Hepatocyte (in vitro differentiated cells): ENCODE data around the gene S100A5. TPM values are rescaled to one million over a fixed set of nuclear protein-coding genes. Genes with fewer than 3 reads are reported as not detected.

ENCODE experiments used
- DNase-seq: peaks from one replicate; pipeline ENCODE4 v3.0.0-alpha.2; 2016; ENCODE audit warnings: low spot score
- H2AFZ ChIP-seq: fragments of 200-600 bp; sonication (generic); 2 replicates; pipeline ENCODE4 v1.6.0; 2016; ENCODE audit warnings: antibody characterized with exemption, mild to moderate bottlenecking
- H3K27ac ChIP-seq: fragments of 200-600 bp; sonication (generic); 2 replicates; pipeline ENCODE4 v1.5.1; 2016; ENCODE audit warnings: mild to moderate bottlenecking
- H3K27me3 ChIP-seq: fragments of 200-600 bp; sonication (generic); 2 replicates; pipeline ENCODE4 v1.6.1; 2016
- H3K36me3 ChIP-seq: fragments of 200-600 bp; sonication (generic); replicated peaks from 2 replicates; pipeline ENCODE4 v1.5.1; 2016; ENCODE audit warnings: low read depth; ENCODE audit not compliant: insufficient read depth
- H3K4me1 ChIP-seq: fragments of 200-600 bp; sonication (generic); 2 replicates; pipeline ENCODE4 v1.5.1; 2016; ENCODE audit warnings: mild to moderate bottlenecking, moderate library complexity; ENCODE audit not compliant: insufficient read depth
- H3K4me2 ChIP-seq: fragments of 200-600 bp; sonication (generic); 2 replicates; pipeline ENCODE4 v1.6.0; 2016
- H3K4me3 ChIP-seq: fragments of 200-600 bp; sonication (generic); 2 replicates; pipeline ENCODE4 v1.5.1; 2016; ENCODE audit warnings: mild to moderate bottlenecking
- H3K79me2 ChIP-seq: fragments of 200-600 bp; sonication (generic); 2 replicates; pipeline ENCODE4 v1.6.0; 2017; ENCODE audit warnings: mild to moderate bottlenecking
- H3K9me2 ChIP-seq: fragments of 200-600 bp; sonication (generic); replicated peaks from 2 replicates; pipeline ENCODE4 v1.6.0; 2017; ENCODE audit warnings: mild to moderate bottlenecking; ENCODE audit not compliant: insufficient read depth
- H3K9me3 ChIP-seq: fragments of 200-600 bp; sonication (generic); 2 replicates; pipeline ENCODE4 v1.5.1; 2016; ENCODE audit warnings: low read depth, mild to moderate bottlenecking
- H4K20me1 ChIP-seq: fragments of 200-600 bp; sonication (generic); 2 replicates; pipeline ENCODE4 v1.6.0; 2016; ENCODE audit warnings: mild to moderate bottlenecking; ENCODE audit not compliant: insufficient read depth, poor library complexity, severe bottlenecking
- EZH2 ChIP-seq: fragments of 200-600 bp; sonication (generic); IDR thresholded peaks from 2 replicates; pipeline ENCODE4 v1.6.1; 2016; ENCODE audit warnings: antibody characterized with exemption, mild to moderate bottlenecking, borderline replicate concordance
- EZH2phosphoT487 ChIP-seq: fragments of 200-600 bp; sonication (generic); IDR thresholded peaks from one replicate; pipeline ENCODE4 v1.6.1; 2018; ENCODE audit warnings: antibody characterized with exemption, mild to moderate bottlenecking, low read depth, moderate library complexity; ENCODE audit not compliant: unreplicated experiment, severe bottlenecking
- WGBS: methylation state at CpG from one replicate; pipeline ENCODE4 v1.1.6; 2016; ENCODE audit warnings: low lambda C conversion rate; ENCODE audit errors: missing lambda C conversion rate; 5-methylcytosine and 5-hydroxymethylcytosine counted together
- polyA plus RNA-seq: library from polyadenylated mRNA; unstranded; fragments of >200 nt; fragmentation: Nextera tagmentation; extraction: Ambion mirVana; gene quantifications from 2 replicates; pipeline ENCODE4 v1.2.1, GENCODE V29; 2016
- total RNA-seq: library from RNA; depleted of rRNA; stranded (reverse); fragments of >200 nt; gene quantifications from 2 replicates; pipeline ENCODE4 v1.2.3, GENCODE V29; 2014
- TF ChIP-seq, protein P1 (sequence below): fragments of 200-600 bp; sonication (generic); IDR thresholded peaks from 2 replicates; pipeline ENCODE4 v1.5.1; 2016; ENCODE audit warnings: antibody characterized with exemption, mild to moderate bottlenecking; ENCODE audit not compliant: poor library complexity

The S100A5 gene
- total and polyA plus RNA-seq, 2 experiments from 2014 or later, result 0.54 TPM; not detected in 1

DNA sequence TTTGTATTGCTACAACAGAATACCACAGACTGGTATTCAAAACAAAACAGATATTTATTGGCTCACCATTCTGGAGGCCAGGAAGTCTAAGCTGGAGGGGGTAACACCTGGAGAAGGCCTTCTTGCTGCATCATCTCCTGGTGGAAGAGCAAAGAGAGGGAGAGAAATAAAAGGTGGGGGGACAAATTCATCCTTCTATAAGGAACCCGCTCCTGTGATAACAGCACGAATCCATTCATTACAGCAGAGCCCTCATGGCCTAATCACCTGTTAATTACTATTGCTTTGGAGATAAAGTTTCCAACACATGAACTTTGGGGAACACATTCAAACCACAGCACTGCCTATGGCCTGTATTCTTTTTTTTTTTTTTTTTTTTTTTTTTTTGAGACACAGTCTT lies 19.5 kb upstream of the S100A5 start:
- no peak overlapping the region for H3K4me3 ChIP-seq
- no peak overlapping the region for H2AFZ ChIP-seq
- 97% methylated on average over 2 of the region's 2 CpGs for WGBS
- H3K36me3 ChIP-seq, result no peaks in the 10 kb centered on the region
- no peaks in the 10 kb centered on the region for H3K9me3 ChIP-seq
- no peak for DNase-seq
- TF ChIP-seq, protein P1, sequence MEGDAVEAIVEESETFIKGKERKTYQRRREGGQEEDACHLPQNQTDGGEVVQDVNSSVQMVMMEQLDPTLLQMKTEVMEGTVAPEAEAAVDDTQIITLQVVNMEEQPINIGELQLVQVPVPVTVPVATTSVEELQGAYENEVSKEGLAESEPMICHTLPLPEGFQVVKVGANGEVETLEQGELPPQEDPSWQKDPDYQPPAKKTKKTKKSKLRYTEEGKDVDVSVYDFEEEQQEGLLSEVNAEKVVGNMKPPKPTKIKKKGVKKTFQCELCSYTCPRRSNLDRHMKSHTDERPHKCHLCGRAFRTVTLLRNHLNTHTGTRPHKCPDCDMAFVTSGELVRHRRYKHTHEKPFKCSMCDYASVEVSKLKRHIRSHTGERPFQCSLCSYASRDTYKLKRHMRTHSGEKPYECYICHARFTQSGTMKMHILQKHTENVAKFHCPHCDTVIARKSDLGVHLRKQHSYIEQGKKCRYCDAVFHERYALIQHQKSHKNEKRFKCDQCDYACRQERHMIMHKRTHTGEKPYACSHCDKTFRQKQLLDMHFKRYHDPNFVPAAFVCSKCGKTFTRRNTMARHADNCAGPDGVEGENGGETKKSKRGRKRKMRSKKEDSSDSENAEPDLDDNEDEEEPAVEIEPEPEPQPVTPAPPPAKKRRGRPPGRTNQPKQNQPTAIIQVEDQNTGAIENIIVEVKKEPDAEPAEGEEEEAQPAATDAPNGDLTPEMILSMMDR, result no peak
- TF ChIP-seq EZH2 (no peak), EZH2phosphoT487 (no peak)
- no peaks in the 10 kb centered on the region for H4K20me1 ChIP-seq
- no peaks in the 10 kb centered on the region for H3K79me2 ChIP-seq
- H3K9me2 ChIP-seq, result no peaks in the 10 kb centered on the region
- no peaks in the 10 kb centered on the region for H3K27me3 ChIP-seq
- H3K4me2 ChIP-seq, result no peak overlapping the region
- H3K27ac ChIP-seq, result no peak overlapping the region
- peaks cover under 1% of the 10 kb centered on the region for H3K4me1 ChIP-seq

DNA sequence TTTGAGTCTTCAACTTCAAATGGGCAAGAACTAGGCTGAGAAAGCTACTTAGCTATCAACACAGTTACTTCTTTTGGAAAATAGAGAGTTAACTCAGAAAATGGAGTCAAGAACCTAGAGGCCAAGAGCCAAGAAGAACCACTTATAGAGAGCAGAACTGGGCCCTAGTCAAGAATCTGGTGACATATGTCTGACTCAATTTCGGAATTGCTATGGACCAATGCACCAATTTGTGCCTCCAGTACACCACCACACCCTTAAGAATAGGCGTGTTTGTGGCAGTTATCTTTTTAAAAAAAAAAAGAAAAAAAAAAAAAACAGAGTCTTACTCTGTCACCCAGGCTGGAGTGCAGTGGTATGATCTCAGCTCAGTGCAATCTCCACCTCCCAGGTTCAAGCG lies 17.1 kb upstream of the S100A5 start:
- H3K79me2 ChIP-seq, result no peaks in the 10 kb centered on the region
- peaks cover 4% of the 10 kb centered on the region for H3K4me1 ChIP-seq
- H3K9me2 ChIP-seq, result no peaks in the 10 kb centered on the region
- no peak overlapping the region for H2AFZ ChIP-seq
- DNase-seq, result no peak
- no peaks in the 10 kb centered on the region for H4K20me1 ChIP-seq
- H3K9me3 ChIP-seq, result no peaks in the 10 kb centered on the region
- TF ChIP-seq EZH2phosphoT487 (no peak), EZH2 (no peak)
- TF ChIP-seq, protein P1, result no peak
- H3K27me3 ChIP-seq, result no peaks in the 10 kb centered on the region
- no peak overlapping the region for H3K4me3 ChIP-seq
- no peak overlapping the region for H3K27ac ChIP-seq
- no peak overlapping the region for H3K4me2 ChIP-seq
- WGBS, result 96% methylated on average over 3 of the region's 3 CpGs
- no peaks in the 10 kb centered on the region for H3K36me3 ChIP-seq

DNA sequence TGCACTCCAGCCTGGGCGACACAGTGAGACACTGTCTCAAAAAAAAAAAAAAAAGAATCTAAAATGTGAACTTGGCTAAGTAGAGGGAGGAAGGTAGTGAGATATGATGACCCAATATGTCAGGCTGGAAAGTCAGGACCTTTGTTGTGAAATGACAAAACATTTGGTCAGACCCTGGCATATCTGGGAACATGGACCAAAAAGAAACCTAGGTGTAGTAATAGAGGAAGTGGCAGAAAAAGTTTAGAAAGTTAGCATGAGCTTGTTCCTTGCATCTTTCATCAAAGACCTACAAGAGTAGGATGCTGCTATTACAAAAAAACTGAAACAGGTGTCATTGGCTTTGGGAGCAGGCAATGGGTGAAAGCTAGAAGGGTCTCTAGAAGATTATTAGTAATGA lies 15.6 kb upstream of the S100A5 start:
- Histone ChIP-seq H4K20me1 (no peaks in the 10 kb centered on the region), H3K36me3 (no peaks in the 10 kb centered on the region), H3K4me3 (no peak overlapping the region), H3K27me3 (no peaks in the 10 kb centered on the region), H2AFZ (no peak overlapping the region), H3K9me3 (no peaks in the 10 kb centered on the region), H3K79me2 (no peaks in the 10 kb centered on the region), H3K27ac (no peak overlapping the region), H3K9me2 (no peaks in the 10 kb centered on the region), H3K4me1 (peaks cover 4% of the 10 kb centered on the region), H3K4me2 (no peak overlapping the region)
- WGBS, result 100% methylated on average over 1 of the region's 1 CpG
- DNase-seq, result no peak
- no peak for TF ChIP-seq EZH2phosphoT487
- no peak for TF ChIP-seq EZH2
- TF ChIP-seq, protein P1, result no peak
